ENCODE measurements around the gene PDE1A. TPM values are rescaled to one million over a fixed set of nuclear protein-coding genes. Genes with fewer than 3 reads are reported as not detected.

PDE1A gene
- polyA plus RNA-seq, 3 donors = 1.3 to 27.3 (median 4.9) TPM

DNA sequence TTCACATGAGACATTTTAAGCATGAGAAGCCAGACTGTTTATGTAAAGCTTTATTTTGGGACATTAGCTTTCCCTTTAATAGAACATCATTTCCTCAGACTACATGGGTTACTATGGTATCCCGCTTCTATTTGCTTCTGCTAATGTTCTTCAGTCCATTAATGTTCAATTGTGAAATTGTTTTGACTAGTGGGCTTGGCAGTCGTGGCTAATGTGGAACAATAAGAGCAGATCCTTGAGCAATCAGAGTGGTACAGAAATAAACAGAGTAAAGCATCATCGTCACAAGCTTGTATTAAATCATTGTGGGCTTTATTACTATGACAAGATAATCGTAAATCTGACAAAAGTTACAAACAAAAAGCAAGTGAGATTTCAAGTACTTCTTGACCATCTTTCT is 60.2 kb downstream of the PDE1A start:
- WGBS, 3 donors = 50 to 77% (median 67%) methylated on average over 4 of the region's 4 CpGs
- H3K27ac ChIP-seq (ENCODE audit: low read depth, low read length) = no peak overlapping the region

- H3K27ac ChIP-seq (ENCODE audit: low read depth, low read length) = no peak overlapping the region
- 63 to 79% (median 78%) methylated on average over 3 of the region's 3 CpGs for WGBS, 3 donors
These were observed 61.0 kb downstream of the PDE1A start for GRCh38 chr2:182365855-182366254.

DNA sequence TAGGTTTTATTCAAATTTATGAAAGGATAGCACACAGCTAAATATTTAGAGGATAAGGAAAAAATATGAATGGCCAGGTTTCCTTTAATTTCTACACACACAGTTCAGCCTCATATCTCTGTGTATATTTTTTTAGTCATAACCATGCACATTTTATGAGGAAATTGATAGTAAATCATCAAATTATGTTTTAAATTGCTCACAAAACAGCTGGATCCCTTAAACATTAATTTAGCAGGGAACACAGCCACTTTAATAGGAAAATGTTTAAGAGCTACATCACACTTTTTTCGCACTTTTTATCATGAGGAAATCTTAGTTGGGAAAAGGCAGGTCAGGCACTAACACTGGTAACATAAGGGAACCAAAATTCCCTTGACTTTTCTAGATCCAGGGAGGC is 65.4 kb downstream of the PDE1A start:
- no peak overlapping the region for H3K27ac ChIP-seq (ENCODE audit: low read depth, low read length)
- 83 to 85% (median 85%) methylated on average over 1 of the region's 1 CpG for WGBS, 3 donors

DNA sequence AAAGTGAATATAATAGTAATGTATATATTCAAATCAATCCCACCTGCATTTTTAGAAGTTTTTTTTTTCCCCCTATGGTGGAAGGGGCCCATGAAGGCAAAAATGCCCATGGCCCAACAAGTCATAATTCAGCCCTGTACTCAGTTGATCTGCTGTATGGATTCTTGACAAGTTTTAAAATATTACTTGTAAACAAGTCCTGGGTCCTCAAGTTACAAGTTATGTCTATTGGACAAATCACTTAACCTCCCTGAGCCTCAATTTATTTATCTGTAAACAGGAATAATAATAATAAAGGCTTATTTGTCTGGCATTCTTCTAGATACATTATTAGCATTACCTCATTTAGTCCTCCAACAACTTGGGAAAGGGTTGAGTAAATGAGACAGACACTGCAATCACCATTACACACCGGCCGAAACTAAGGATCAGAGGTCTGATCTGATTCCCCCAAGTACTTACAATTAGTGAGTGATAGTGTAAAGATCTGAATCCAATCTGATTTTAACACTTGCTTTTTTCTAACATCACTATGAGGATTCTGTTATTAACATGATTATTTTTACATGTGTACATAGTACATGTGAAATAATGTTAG is 66.1 kb downstream of the PDE1A start:
- WGBS, 3 donors = 86 to 90% (median 87%) methylated on average over 2 of the region's 2 CpGs
- no peak overlapping the region for H3K27ac ChIP-seq (ENCODE audit: low read depth, low read length)

DNA sequence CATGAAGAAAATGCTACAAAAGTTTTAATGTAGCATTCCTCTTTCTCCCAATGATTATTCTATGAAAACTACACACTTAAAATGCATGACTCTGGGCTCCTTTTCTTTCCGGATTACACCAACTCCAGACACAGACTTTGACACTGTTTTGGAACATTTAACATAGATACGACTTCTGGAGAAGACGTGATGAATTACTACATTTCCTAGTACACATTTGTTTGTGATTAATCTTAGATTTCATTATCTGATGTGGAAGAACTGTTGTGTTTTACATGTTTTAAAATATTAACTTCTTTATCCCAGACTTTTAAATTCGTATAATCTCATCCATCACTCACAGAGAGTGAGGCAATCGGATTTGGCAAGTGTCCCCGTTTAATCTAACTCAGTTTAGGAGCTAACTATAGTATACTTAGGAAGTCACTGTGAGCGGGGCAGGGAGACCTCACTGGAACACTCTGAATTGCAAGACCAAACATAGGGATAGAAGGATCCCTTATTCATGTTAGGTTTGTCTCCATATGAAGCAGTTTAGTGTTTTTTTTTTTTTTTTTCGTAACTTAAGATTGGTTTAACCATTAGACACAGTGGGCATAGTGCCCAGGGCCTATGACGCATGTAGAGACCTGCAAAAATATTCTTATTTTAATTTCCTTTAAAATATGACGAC is 66.7 kb downstream of the PDE1A start:
- WGBS, 3 donors = 23 to 53% (median 52%) methylated on average over 10 of the region's 10 CpGs
- no peak overlapping the region for H3K27ac ChIP-seq (ENCODE audit: low read depth, low read length)

GRCh38 chr2:182359027-182359989 is 67.5 kb downstream of the PDE1A start:
- H3K27ac ChIP-seq (ENCODE audit: low read depth, low read length) = no peak overlapping the region
- 53 to 64% (median 53%) methylated on average over 8 of the region's 8 CpGs for WGBS, 3 donors

DNA sequence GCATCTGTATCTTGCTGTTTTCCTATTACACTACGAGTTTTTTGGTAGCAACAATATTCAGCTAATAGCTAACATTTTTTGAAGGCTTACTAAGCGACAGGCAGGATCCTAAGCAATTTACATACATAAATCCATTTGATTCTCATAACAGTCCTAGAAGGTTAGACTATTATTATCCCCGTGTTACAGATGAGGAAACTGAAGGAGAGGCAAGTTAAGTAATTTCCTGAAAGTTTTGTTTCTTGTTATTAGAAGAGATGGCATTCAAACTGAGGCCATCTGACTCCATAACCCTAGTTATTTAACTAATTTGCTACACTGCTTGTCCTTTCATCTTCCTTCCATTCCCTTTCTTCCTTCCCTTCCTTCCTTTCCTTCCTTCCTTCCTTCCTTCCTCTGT is 68.2 kb downstream of the PDE1A start:
- no peak overlapping the region for H3K27ac ChIP-seq (ENCODE audit: low read depth, low read length)
- WGBS, 3 donors = 72 to 83% (median 83%) methylated on average over 3 of the region's 3 CpGs

GRCh38 chr2:182355815-182356214 is 71.0 kb downstream of the PDE1A start:
- H3K27ac ChIP-seq (ENCODE audit: low read depth, low read length) = no peak overlapping the region
- 52 to 66% (median 56%) methylated on average over 1 of the region's 1 CpG for WGBS, 3 donors

- H3K27ac ChIP-seq (ENCODE audit: low read depth, low read length) = no peak overlapping the region
- 88 to 97% (median 90%) methylated on average over 4 of the region's 4 CpGs for WGBS, 3 donors
These were observed 75.4 kb downstream of the PDE1A start for GRCh38 chr2:182351427-182351826.

DNA sequence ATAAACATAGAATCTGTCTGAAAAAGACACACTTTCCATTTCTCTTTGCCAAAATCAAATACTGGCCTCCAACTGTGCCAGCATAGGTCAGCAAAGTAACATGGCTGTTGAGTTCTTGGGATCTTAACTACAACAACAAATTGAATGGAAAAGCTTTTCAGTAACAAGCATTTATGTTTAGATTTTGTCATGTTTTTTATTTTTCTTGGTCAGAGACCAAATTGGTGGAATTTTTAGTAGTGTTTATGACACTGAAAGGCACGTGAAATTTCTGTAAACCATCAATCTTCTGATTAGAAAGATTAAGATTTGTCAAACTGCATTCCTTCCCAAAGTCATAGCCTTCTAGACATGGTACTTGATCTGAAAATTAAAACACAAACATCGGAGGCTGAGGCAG is 77.6 kb downstream of the PDE1A start:
- WGBS, 3 donors = 70 to 74% (median 72%) methylated on average over 2 of the region's 2 CpGs
- H3K27ac ChIP-seq (ENCODE audit: low read depth, low read length) = no peak overlapping the region

DNA sequence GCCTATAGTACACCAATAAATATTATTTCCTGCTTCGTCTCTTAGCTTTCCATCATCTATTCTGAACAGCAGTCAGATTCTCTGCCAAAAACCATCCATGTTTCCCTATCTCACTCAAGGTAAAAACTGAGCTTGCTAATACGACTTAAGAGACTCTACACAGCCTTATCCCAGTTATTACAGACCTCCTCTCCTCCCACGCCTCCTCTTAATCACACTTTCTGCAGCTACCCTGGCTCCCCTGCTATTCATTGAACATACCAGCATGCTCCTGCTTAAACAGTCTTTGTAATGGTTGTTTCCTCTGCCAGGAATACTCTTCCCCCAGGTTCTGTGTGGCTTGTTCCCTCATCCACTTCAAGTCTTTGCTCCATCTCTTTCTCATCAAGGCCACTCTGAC is 81.5 kb downstream of the PDE1A start:
- 80 to 91% (median 84%) methylated on average over 3 of the region's 3 CpGs for WGBS, 3 donors

GRCh38 chr2:182330451-182331305 is 96.2 kb downstream of the PDE1A start:
- WGBS, 3 donors = 69 to 77% (median 74%) methylated on average over 5 of the region's 5 CpGs
- no peak overlapping the region for H3K27ac ChIP-seq (ENCODE audit: low read depth, low read length)

More for the DNA sequence above, 81.5 kb downstream of the PDE1A start:
- H3K27ac ChIP-seq (ENCODE audit: low read depth, low read length) = no peak overlapping the region

- no peak overlapping the region for H3K27ac ChIP-seq (ENCODE audit: low read depth, low read length)
- WGBS, 3 donors = 75 to 80% (median 76%) methylated on average over 4 of the region's 4 CpGs
These were observed 102.2 kb downstream of the PDE1A start for GRCh38 chr2:182324665-182325064.

GRCh38 chr2:182321096-182321495 is 105.7 kb downstream of the PDE1A start:
- H3K27ac ChIP-seq (ENCODE audit: low read depth, low read length) = no peak overlapping the region
- WGBS, 3 donors = 29 to 53% (median 49%) methylated on average over 1 of the region's 1 CpG

GRCh38 chr2:182319556-182320505 is 107.0 kb downstream of the PDE1A start:
- H3K27ac ChIP-seq (ENCODE audit: low read depth, low read length) = no peak overlapping the region
- 81 to 87% (median 83%) methylated on average over 4 of the region's 4 CpGs for WGBS, 3 donors

GRCh38 chr2:182318466-182319220 is 108.2 kb downstream of the PDE1A start:
- no peak overlapping the region for H3K27ac ChIP-seq (ENCODE audit: low read depth, low read length)
- WGBS, 3 donors = 46 to 73% (median 68%) methylated on average over 3 of the region's 3 CpGs

DNA sequence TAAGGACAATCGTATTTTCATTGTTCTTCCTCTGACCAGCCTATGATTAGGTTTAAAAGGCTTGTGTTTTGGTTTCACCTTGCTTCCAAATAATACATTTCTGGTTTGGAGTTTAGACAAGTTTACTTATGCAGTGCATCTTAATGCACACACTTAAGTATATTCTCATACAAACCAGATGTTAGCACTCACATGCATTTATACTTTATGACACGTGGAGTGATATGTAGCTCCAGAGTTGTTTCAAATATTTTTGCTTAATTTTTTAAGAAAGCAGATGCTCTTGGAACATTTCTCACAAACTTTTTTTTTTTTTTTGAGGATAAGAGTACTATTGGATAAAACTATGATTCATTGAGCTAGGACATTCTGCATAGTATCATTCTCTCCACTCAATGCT is 109.9 kb downstream of the PDE1A start:
- H3K27ac ChIP-seq (ENCODE audit: low read depth, low read length) = no peak overlapping the region
- 57 to 72% (median 68%) methylated on average over 2 of the region's 2 CpGs for WGBS, 3 donors

All from adipose tissue (tissue), 3 donors.